NCI-H446 (cell line): ENCODE measurements around the gene ATP5F1B.

Source experiments
- DNase-seq, 2 experiments: peaks; one replicate each; lab custom pipeline; 2025; lab: John Stamatoyannopoulos, UW

ATP5F1B gene

GRCh38 chr12:56616925-56617324 lies 28.9 kb downstream of the ATP5F1B start:
- DNase-seq, result no peak

- no peak for DNase-seq
Observed at GRCh38 chr12:56616244-56616643, 29.5 kb downstream of the ATP5F1B start.

GRCh38 chr12:56614627-56615026 lies 31.2 kb downstream of the ATP5F1B start:
- no peak for DNase-seq

DNA sequence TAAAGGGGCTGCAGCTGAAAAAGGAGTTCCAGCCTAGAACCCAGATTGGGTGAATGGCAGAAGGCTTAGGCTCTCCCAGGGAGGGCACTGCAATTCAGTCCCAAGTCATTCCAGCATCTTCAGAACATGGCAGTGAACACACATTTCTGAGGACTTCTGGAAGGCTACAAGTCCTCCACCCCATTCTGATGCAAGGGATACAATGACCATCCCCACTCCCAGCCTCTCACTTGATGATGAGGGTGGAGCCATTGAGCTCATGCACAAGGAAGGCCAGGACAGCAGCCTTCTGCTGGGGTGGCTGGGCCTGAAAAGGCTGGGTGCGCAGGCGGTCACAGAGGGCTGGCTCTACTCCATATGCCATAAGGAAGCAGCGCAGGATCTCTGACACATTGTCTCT lies 41.4 kb downstream of the ATP5F1B start:
- DNase-seq, result no peak

DNA sequence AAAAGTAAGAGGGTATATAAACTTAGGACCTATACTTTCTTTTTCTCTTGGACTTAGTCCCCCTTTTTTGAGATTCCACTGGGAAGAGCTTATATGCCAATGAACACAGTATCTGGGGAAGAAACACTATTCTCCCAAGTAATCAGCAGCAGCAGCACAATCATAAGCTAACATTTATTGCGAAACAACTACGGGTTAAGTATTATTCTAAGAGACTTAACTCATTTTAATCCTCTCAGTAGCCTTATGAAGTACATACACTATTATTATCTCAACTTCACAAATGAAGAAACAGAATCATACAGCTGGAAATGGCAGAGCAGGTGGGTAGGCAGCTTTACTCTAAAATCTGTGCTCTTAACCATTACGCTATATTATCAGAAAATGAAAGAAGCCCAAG lies 43.5 kb downstream of the ATP5F1B start:
- no peak for DNase-seq

- no peak for DNase-seq
Observed at GRCh38 chr12:56601503-56601902, 44.3 kb downstream of the ATP5F1B start.

DNA sequence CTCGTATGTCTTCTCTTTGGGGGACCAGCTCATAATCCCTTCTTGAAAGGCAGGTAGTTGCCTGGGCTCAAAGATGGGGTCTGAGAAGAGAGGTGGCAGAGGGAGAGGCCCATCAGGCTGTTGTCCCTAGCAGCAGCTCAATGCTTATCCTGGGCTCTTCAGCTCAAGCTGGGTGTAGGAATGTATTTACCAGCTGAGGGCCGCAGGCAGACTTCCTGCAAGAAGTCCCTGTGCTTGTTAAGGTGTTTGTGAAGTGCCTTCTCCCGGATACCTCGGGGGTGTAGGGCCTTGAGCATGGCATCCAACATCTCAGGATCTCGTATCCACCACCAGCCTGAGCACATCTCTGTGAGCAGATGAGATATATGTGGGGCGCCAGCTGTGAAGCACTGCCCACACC lies 45.0 kb downstream of the ATP5F1B start:
- DNase-seq, result no peak

DNA sequence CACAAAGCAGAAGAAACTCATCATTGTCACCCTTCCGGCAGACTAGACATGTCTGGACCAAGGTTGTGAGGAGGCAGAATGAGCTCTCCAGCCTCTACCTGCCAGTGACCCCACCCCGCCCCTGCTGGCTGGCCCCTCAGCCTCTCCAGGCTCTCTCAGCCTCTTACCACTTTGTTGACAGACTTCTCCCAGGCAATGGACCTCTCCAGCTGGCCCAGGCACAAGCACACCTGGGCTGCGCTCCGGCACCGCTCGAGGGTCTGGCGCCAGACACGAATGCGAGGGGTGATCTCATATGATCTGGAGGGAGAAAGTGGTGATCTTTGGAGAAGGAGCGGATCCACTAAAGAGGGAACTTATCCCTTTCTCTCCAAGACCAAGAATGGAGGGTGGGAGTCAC lies 46.0 kb downstream of the ATP5F1B start:
- DNase-seq, result no peak

GRCh38 chr12:56599041-56599440 lies 46.7 kb downstream of the ATP5F1B start:
- DNase-seq, result no peak

DNA sequence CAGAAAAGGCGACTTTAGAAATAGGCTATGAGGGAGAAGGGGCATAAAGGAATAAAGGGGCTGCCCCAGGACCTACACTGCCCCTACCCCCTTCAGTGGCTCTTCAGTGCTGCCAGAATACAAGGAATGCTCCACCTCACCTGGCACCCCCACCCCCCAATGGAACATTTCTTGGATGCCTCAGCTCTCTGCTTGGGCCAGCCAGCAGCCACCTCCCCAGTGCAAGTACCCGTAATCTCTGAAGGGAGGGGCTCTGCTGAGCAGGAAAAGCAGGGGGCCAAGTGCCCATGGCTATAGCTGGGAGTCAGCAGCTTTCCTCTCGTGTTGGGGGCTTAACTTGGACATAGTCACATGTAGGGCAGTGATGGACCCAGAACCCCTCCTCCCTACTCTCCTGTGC lies 49.0 kb downstream of the ATP5F1B start:
- no peak for DNase-seq

DNA sequence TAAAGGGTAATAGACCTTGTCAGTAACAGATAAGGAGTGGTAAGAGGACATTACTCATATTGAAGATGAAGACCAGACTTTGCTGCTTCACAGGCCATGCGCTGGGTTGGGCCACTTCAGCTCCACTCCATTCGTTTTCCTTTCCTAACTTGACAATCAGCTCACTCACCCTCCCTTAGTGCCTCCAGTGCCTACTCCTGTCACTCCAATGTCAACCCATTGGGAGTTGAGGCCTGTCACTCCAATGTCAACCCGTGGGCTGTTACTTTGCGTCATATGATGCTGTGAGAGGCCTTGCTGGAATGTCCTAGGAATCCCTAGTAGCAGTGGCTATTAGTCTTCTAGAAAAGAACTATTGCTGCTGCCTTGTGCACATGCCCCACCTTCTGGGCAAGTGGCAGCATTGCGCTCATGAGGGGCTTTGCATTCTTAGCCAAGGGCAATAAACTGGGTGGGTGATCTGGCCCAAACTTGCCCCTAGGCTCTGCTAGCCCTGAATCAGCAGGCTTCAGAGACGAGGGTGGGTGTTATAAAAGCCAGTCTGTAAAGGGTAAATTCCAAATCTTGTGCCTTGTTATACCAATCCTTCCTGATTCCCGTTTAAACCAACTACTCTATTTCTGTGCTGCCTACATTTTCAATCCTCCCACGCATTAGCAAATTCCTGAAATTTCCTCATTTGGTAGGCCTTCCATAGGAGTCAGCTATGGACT lies 51.7 kb downstream of the ATP5F1B start:
- peak; percentile 13 to 60 for DNase-seq

- DNase-seq, result no peak
Observed at GRCh38 chr12:56591961-56592360, 53.8 kb downstream of the ATP5F1B start.

- DNase-seq, result no peak
Observed at GRCh38 chr12:56591126-56591525, 54.7 kb downstream of the ATP5F1B start.

DNA sequence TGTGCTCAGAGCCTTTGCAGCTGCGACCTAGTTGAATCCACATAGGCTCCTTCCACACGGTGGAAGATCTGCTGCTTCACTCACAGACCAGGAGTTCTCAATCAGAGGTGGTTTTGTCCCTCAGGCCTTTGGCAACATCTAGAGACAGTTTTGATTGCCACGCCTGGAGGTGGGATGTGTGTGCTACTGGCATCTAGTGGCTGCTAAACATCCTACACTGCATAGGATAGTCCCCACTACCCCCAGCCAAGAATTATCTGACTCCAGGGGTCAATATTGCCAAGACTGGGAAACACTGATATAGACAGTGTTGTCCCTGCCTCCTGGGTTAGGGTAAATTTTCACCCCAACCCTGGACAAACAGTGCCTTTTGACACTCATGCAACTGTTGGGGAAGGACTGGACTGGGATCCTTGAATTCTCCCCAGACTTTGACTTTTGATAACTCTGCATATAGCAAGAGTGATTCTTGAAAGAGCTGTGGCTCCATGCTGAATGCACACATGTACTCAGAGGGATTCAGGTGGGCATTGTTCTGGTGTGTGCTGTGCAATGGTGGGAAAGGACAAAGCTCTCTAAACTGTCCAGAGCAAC lies 55.5 kb downstream of the ATP5F1B start:
- peak in 1 of 2 experiments; percentile 6 for DNase-seq

DNA sequence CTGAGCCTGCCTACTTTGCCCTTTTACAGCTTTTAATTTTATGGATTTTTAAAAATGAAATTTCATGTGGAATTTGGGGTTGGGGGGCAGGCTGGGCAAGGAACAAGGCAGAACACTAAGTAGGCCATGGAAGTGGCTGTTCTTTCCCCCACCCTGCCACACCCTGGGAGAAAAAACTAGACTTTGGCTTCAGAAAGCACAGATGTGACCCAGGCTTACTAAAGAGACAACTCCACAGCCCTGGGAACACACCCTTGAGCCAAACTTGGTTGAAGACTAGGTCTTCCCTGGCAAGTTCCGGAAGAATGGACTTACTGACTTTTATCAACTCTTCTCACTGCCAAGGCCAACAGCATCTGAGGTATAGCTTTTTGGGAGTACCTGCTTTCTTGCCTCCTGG lies 56.0 kb downstream of the ATP5F1B start:
- no peak for DNase-seq
